ENCODE data around the gene TENM4. TPM values are rescaled to one million over a fixed set of nuclear protein-coding genes. Genes with fewer than 3 reads are reported as not detected.

The TENM4 gene
- total RNA-seq, 1 donor from 2014 or later = 43.2 TPM

DNA sequence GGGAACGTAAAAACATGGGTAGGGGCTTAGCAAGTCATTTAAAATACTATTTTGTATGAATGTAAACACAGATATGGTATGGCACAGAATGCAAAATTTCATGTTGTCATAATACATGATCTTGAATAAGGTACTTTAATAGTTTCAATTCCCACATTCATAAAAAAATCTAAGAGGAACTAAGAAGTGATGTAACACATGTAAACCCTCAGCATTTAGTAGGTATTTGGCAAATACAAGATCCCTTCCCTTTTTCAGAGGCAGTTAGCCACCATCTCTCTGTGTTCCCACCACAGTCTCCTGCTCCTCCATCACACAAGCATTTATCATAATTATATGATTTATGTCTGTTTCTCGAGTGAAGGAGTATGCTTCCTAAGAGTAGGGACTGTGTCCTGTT lies 251.8 kb downstream of the TENM4 start:
- Mint-ChIP-seq H3K27me3 (ENCODE audit: low read depth) (no peaks in the 10 kb centered on the region), H3K9me3 (no peaks in the 10 kb centered on the region), H3K4me1 (no peaks in the 10 kb centered on the region), H3K4me3 (no peak overlapping the region), H3K27ac (ENCODE audit: unreplicated experiment) (no peak overlapping the region), H3K36me3 (ENCODE audit: low read depth) (peaks cover 11% of the 10 kb centered on the region)
- TF ChIP-seq, protein P1, sequence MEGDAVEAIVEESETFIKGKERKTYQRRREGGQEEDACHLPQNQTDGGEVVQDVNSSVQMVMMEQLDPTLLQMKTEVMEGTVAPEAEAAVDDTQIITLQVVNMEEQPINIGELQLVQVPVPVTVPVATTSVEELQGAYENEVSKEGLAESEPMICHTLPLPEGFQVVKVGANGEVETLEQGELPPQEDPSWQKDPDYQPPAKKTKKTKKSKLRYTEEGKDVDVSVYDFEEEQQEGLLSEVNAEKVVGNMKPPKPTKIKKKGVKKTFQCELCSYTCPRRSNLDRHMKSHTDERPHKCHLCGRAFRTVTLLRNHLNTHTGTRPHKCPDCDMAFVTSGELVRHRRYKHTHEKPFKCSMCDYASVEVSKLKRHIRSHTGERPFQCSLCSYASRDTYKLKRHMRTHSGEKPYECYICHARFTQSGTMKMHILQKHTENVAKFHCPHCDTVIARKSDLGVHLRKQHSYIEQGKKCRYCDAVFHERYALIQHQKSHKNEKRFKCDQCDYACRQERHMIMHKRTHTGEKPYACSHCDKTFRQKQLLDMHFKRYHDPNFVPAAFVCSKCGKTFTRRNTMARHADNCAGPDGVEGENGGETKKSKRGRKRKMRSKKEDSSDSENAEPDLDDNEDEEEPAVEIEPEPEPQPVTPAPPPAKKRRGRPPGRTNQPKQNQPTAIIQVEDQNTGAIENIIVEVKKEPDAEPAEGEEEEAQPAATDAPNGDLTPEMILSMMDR (conservative IDR thresholded peaks at IDR 0.05) = no peak
- no peak for DNase-seq (ENCODE audit: low read depth, low spot score)

DNA sequence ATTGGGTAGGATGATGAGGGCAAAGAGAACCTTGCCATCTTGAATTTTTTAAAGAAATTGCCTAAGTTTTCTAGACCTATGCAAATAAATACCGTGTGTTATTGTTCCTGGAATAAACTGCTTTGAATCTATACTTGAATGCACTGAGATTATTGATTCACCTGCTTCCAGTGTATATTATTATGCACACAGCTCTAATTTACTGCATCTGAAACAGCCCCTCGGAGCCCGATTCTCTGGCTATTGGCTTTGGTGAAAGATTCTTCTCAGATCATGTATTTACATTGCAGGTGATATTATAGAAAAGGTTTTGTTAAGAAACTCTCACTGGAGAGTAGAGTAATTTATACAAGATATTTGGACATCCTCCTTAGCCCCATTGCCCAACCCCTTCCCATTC lies 254.2 kb downstream of the TENM4 start:
- Mint-ChIP-seq H3K9me3 (no peaks in the 10 kb centered on the region), H3K36me3 (ENCODE audit: low read depth) (peaks cover 3% of the 10 kb centered on the region), H3K27ac (ENCODE audit: unreplicated experiment) (no peak overlapping the region), H3K4me3 (no peak overlapping the region), H3K27me3 (ENCODE audit: low read depth) (no peaks in the 10 kb centered on the region), H3K4me1 (no peaks in the 10 kb centered on the region)
- no peak for DNase-seq (ENCODE audit: low read depth, low spot score)
- TF ChIP-seq, protein P1 (conservative IDR thresholded peaks at IDR 0.05) = no peak

DNA sequence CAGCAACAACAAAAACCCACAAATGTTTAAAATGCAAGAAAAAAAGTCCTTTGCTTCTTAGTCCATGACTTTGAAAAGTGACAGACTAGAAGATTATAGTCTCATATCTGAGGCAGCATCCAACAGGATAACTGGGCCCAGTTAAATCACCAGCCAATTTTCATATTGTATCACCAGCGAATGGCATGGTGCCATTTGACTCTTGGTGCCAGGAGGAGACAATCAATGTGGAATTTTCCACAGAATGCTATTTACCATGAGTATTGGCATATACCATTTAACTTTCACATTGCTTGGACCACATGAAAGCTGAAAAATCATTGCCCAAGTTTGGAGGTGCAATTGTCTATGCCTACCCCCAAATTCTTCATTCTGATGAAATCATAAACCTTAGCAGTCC lies 255.5 kb downstream of the TENM4 start:
- no peak overlapping the region for H3K4me3 Mint-ChIP-seq

DNA sequence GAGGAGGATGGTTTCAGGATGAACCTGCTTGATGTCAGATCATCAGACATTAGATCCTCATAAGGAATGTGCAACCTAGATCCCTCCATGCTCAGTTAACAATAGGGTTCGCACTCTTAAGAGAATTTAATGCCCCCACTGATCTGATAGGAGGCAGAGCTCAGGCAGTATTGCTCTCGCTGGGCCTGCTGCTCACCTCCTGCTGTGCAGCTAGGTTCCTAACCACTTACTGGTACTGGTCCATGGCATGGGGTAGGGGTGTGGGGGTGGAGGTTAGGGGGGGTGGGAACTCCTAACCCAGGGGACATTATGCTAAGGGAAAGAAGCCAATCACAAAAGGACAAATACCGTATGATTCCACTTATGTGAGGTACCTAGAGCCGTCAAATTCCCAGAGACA lies 256.5 kb downstream of the TENM4 start:
- TF ChIP-seq, protein P1 (conservative IDR thresholded peaks at IDR 0.05) = no peak
- H3K9me3 Mint-ChIP-seq = no peaks in the 10 kb centered on the region
- no peaks in the 10 kb centered on the region for H3K36me3 Mint-ChIP-seq (ENCODE audit: low read depth)
- H3K27me3 Mint-ChIP-seq (ENCODE audit: low read depth) = no peaks in the 10 kb centered on the region
- H3K4me3 Mint-ChIP-seq = no peak overlapping the region
- DNase-seq (ENCODE audit: low read depth, low spot score) = no peak
- no peak overlapping the region for H3K27ac Mint-ChIP-seq (ENCODE audit: unreplicated experiment)
- no peaks in the 10 kb centered on the region for H3K4me1 Mint-ChIP-seq

More for the DNA sequence above, 255.5 kb downstream of the TENM4 start:
- TF ChIP-seq, protein P1 (conservative IDR thresholded peaks at IDR 0.05) = no peak
- Mint-ChIP-seq H3K9me3 (no peaks in the 10 kb centered on the region), H3K27me3 (ENCODE audit: low read depth) (no peaks in the 10 kb centered on the region), H3K36me3 (ENCODE audit: low read depth) (peaks cover 2% of the 10 kb centered on the region), H3K27ac (ENCODE audit: unreplicated experiment) (no peak overlapping the region), H3K4me1 (no peaks in the 10 kb centered on the region)
- no peak for DNase-seq (ENCODE audit: low read depth, low spot score)

DNA sequence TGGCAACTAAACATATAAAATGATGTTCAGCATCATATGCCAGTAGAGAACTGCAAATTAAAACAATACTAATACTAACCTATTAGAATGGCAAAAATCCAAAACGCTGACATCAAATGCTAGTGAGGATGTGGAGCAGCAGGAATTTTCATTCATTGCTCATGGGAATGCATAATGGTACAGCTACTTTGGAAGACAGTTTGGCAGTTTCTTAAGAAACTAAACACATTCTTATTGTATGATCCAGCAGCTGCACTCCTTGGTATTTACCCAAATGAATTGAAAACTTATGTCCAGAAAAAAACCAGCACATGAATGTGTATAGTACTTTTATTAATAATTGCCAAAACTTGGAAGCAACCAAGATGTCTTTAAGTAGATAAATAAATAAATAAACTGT lies 258.0 kb downstream of the TENM4 start:
- Mint-ChIP-seq H3K27me3 (ENCODE audit: low read depth) (no peaks in the 10 kb centered on the region), H3K36me3 (ENCODE audit: low read depth) (no peaks in the 10 kb centered on the region), H3K4me3 (no peak overlapping the region), H3K27ac (ENCODE audit: unreplicated experiment) (no peak overlapping the region), H3K4me1 (no peaks in the 10 kb centered on the region), H3K9me3 (no peaks in the 10 kb centered on the region)
- TF ChIP-seq, protein P1 (conservative IDR thresholded peaks at IDR 0.05) = no peak
- DNase-seq (ENCODE audit: low read depth, low spot score) = no peak

DNA sequence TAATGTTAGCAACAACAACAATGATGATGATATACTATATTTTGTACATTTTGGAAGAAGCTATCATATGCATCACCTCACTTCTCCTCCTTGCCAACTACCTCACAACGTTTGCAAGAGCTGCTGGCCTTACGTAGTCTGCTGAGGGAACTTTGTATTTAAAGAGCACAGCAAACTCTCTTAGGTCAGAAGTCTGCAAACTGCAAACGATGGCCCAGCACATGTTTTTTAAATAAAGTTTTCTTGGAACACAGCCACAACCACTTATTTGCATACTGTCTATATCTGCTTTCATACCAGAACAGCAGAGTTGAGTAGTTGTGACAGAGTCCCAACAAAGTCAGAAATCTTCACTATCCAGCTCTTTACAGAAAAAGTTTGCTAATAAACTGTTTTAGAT lies 261.7 kb downstream of the TENM4 start:
- H3K27me3 Mint-ChIP-seq (ENCODE audit: low read depth) = no peaks in the 10 kb centered on the region
- H3K27ac Mint-ChIP-seq (ENCODE audit: unreplicated experiment) = no peak overlapping the region

More for the DNA sequence above, 261.7 kb downstream of the TENM4 start:
- DNase-seq (ENCODE audit: low read depth, low spot score) = no peak
- Mint-ChIP-seq H3K4me1 (peaks cover 9% of the 10 kb centered on the region), H3K36me3 (ENCODE audit: low read depth) (no peaks in the 10 kb centered on the region), H3K9me3 (no peaks in the 10 kb centered on the region), H3K4me3 (no peak overlapping the region)
- TF ChIP-seq, protein P1 (conservative IDR thresholded peaks at IDR 0.05) = no peak
